ENCODE data around the gene COL18A1.

DNA sequence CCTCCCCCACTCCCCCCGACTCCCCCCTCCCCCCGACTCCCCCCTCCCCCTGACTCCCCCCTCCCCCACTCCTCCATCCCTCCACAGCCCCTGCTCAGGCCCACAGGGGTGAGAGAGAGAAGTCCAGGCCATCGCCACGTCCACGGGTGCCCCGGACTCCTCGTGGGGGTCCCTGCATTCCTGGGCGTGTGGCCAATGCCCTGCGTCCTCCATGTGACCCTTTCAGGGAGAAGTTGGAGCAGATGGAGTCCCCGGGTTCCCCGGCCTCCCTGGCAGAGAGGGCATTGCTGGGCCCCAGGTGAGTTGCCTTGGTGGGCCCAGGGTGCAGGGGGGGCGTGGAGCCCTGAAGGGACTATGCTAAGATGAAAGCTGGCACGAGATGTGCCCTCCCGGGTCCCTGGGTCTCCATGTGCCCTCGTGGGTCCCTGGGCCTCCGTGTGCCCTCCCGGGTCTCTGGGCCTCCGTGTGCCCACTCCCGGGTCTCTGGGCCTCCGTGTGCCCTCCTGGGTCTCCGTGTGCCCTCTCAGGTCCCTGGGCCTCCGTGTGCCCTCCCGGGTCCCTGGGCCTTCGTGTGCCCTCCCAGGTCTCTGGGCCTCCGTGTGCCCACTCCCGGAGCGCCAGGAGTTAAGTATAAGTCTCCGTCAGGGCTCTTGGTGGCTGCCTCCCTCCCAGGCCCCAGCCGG, 85.2 kb downstream of the COL18A1 start:
- TF ChIP-seq, protein P1, sequence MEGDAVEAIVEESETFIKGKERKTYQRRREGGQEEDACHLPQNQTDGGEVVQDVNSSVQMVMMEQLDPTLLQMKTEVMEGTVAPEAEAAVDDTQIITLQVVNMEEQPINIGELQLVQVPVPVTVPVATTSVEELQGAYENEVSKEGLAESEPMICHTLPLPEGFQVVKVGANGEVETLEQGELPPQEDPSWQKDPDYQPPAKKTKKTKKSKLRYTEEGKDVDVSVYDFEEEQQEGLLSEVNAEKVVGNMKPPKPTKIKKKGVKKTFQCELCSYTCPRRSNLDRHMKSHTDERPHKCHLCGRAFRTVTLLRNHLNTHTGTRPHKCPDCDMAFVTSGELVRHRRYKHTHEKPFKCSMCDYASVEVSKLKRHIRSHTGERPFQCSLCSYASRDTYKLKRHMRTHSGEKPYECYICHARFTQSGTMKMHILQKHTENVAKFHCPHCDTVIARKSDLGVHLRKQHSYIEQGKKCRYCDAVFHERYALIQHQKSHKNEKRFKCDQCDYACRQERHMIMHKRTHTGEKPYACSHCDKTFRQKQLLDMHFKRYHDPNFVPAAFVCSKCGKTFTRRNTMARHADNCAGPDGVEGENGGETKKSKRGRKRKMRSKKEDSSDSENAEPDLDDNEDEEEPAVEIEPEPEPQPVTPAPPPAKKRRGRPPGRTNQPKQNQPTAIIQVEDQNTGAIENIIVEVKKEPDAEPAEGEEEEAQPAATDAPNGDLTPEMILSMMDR (IDR thresholded peaks at IDR 0.05) = no peak
- TF ChIP-seq POLR2A (IDR thresholded peaks at IDR 0.05) (no peak), EP300 (IDR thresholded peaks at IDR 0.05; ENCODE audit: low read depth) (no peak)

Data from transverse colon (tissue), 3 donors.